Tibial nerve (tissue), 4 donors: ENCODE measurements around the gene XRRA1. TPM values are rescaled to one million over a fixed set of nuclear protein-coding genes. Genes with fewer than 3 reads are reported as not detected.

Source experiments
- DNase-seq, 2 donors: peaks; one replicate each; pipeline ENCODE4 v3.0.0-alpha.2; 2019; ENCODE audit warnings: low spot score in 2 of 2
- H3K27ac ChIP-seq, 4 donors: fragments of 200-600 bp; sonication (generic) in 3 of 4; one replicate each; pipeline ENCODE4 v1.5.1; 2017 to 2019; ENCODE audit warnings: mild to moderate bottlenecking in 1 of 4
- H3K27me3 ChIP-seq, 2 donors: fragments of 200-600 bp; sonication (generic) in 1 of 2; one replicate each; pipeline versions ENCODE4 v1.5.1 to v1.6.0; 2017 to 2019
- H3K36me3 ChIP-seq, 3 donors: fragments of 200-600 bp; sonication (generic); one replicate each; pipeline ENCODE4 v1.5.1; 2018 to 2019
- H3K4me1 ChIP-seq, 4 donors: fragments of 200-600 bp; sonication (generic) in 3 of 4; one replicate each; pipeline ENCODE4 v1.5.1; 2017 to 2019
- H3K4me3 ChIP-seq, 4 donors: fragments of 200-600 bp; sonication (generic) in 3 of 4; one replicate each; pipeline ENCODE4 v1.5.1; 2017 to 2019; ENCODE audit warnings: mild to moderate bottlenecking in 1 of 4, moderate library complexity in 1 of 4
- H3K9me3 ChIP-seq, 4 donors: fragments of 200-600 bp; sonication (generic) in 3 of 4; one replicate each; pipeline ENCODE4 v1.5.1; 2017 to 2019
- CTCF ChIP-seq, 5 experiments: fragments of 200-600 bp in 3 of 5; fragments of 450-650 bp in 2 of 5; sonication (generic) in 3 of 5; IDR thresholded peaks; one replicate each; pipeline ENCODE4 v1.5.1; 2016 to 2019; ENCODE audit warnings: antibody characterized with exemption in 5 of 5, mild to moderate bottlenecking in 3 of 5, moderate library complexity in 2 of 5
- EP300 ChIP-seq, 2 donors: sonication (generic); formaldehyde crosslinking; IDR thresholded peaks; one replicate each; pipeline ENCODE4 v1.6.1; 2017; ENCODE audit warnings: antibody characterized with exemption in 2 of 2, mild to moderate bottlenecking in 1 of 2
- POLR2A ChIP-seq, 2 donors: fragments of 450-650 bp; IDR thresholded peaks; one replicate each; pipeline ENCODE4 v1.6.1; 2017; ENCODE audit warnings: antibody characterized with exemption in 2 of 2, mild to moderate bottlenecking in 2 of 2, moderate library complexity in 2 of 2
- WGBS, 2 donors: methylation state at CpG; one replicate each; pipeline ENCODE4 v1.1.5; 2018; 5-methylcytosine and 5-hydroxymethylcytosine counted together
- total RNA-seq, 4 donors: library from RNA; depleted of rRNA; stranded (reverse); fragments of >200 nt; gene quantifications; one replicate each; pipeline ENCODE4 v1.1.0, GENCODE V29; 2016

The XRRA1 gene
- total RNA-seq, 4 donors from 2014 or later = 13.5 to 51.6 (median 25.3) TPM

- TF ChIP-seq EP300 (IDR thresholded peaks at IDR 0.05) (no peak), CTCF (IDR thresholded peaks at IDR 0.05) (no peak), POLR2A (IDR thresholded peaks at IDR 0.05) (no peak)
- H3K36me3 ChIP-seq = peaks cover 0 to 84% (median 5%) of the 10 kb centered on the region in 3 donors
- DNase-seq = no peak
- H3K27ac ChIP-seq = no peak overlapping the region
- H3K27me3 ChIP-seq = no peaks in the 10 kb centered on the region
- no peak overlapping the region for H3K4me3 ChIP-seq
- no peaks in the 10 kb centered on the region for H3K4me1 ChIP-seq
- WGBS, 2 donors = 85 to 86% methylated on average over 5 of the region's 5 CpGs
- H3K9me3 ChIP-seq = no peaks in the 10 kb centered on the region
Measured at GRCh38 chr11:74937696-74938475, 11.0 kb downstream of the XRRA1 start.

- TF ChIP-seq CTCF (IDR thresholded peaks at IDR 0.05) (no peak), EP300 (IDR thresholded peaks at IDR 0.05) (no peak), POLR2A (IDR thresholded peaks at IDR 0.05) (no peak)
- WGBS, 2 donors = 90% methylated on average over 5 of the region's 5 CpGs
- no peaks in the 10 kb centered on the region for H3K9me3 ChIP-seq
- no peaks in the 10 kb centered on the region for H3K27me3 ChIP-seq
- H3K36me3 ChIP-seq = peaks cover 0 to 84% (median 5%) of the 10 kb centered on the region in 3 donors
- no peak overlapping the region for H3K4me3 ChIP-seq
- H3K27ac ChIP-seq = no peak overlapping the region
- DNase-seq = no peak
- no peaks in the 10 kb centered on the region for H3K4me1 ChIP-seq
Measured at GRCh38 chr11:74936976-74937375, 11.9 kb downstream of the XRRA1 start.

- TF ChIP-seq CTCF (IDR thresholded peaks at IDR 0.05) (no peak), EP300 (IDR thresholded peaks at IDR 0.05) (no peak), POLR2A (IDR thresholded peaks at IDR 0.05) (no peak)
- Histone ChIP-seq H3K27me3 (no peaks in the 10 kb centered on the region), H3K36me3 (peaks cover 0 to 85% (median 5%) of the 10 kb centered on the region in 3 donors), H3K4me3 (no peak overlapping the region), H3K4me1 (no peaks in the 10 kb centered on the region), H3K9me3 (no peaks in the 10 kb centered on the region), H3K27ac (no peak overlapping the region)
- WGBS, 2 donors = 36 to 41% methylated on average over 2 of the region's 2 CpGs
- DNase-seq = no peak
Measured at GRCh38 chr11:74936087-74936486, 12.8 kb downstream of the XRRA1 start.

- TF ChIP-seq POLR2A (IDR thresholded peaks at IDR 0.05) (no peak), CTCF (IDR thresholded peaks at IDR 0.05) (no peak), EP300 (IDR thresholded peaks at IDR 0.05) (no peak)
- DNase-seq = no peak
Measured at GRCh38 chr11:74935285-74935684, 13.6 kb downstream of the XRRA1 start.

GRCh38 chr11:74933765-74934164 lies 15.1 kb downstream of the XRRA1 start:
- 99 to 100% methylated on average over 2 of the region's 2 CpGs for WGBS, 2 donors
- H3K36me3 ChIP-seq = peaks cover 0 to 85% (median 5%) of the 10 kb centered on the region in 3 donors

More at GRCh38 chr11:74935285-74935684, 13.6 kb downstream of the XRRA1 start:
- H3K4me1 ChIP-seq = no peaks in the 10 kb centered on the region
- WGBS, 2 donors = 74 to 79% methylated on average over 2 of the region's 2 CpGs
- no peaks in the 10 kb centered on the region for H3K27me3 ChIP-seq
- peaks cover 0 to 85% (median 5%) of the 10 kb centered on the region in 3 donors for H3K36me3 ChIP-seq
- no peaks in the 10 kb centered on the region for H3K9me3 ChIP-seq
- H3K27ac ChIP-seq = no peak overlapping the region
- H3K4me3 ChIP-seq = no peak overlapping the region

More at GRCh38 chr11:74933765-74934164, 15.1 kb downstream of the XRRA1 start:
- no peaks in the 10 kb centered on the region for H3K27me3 ChIP-seq
- no peak overlapping the region for H3K27ac ChIP-seq
- TF ChIP-seq EP300 (IDR thresholded peaks at IDR 0.05) = no peak
- no peak for TF ChIP-seq POLR2A (IDR thresholded peaks at IDR 0.05)
- TF ChIP-seq CTCF (IDR thresholded peaks at IDR 0.05) = no peak
- no peaks in the 10 kb centered on the region for H3K9me3 ChIP-seq
- H3K4me1 ChIP-seq = no peaks in the 10 kb centered on the region
- DNase-seq = no peak
- no peak overlapping the region for H3K4me3 ChIP-seq
